DMS 273 (cell line): ENCODE measurements around the gene PRND.

Source experiments
- DNase-seq: peaks from one replicate; lab custom pipeline; 2025; ENCODE audit not compliant: unreplicated experiment; lab: John Stamatoyannopoulos, UW

Gene PRND

DNA sequence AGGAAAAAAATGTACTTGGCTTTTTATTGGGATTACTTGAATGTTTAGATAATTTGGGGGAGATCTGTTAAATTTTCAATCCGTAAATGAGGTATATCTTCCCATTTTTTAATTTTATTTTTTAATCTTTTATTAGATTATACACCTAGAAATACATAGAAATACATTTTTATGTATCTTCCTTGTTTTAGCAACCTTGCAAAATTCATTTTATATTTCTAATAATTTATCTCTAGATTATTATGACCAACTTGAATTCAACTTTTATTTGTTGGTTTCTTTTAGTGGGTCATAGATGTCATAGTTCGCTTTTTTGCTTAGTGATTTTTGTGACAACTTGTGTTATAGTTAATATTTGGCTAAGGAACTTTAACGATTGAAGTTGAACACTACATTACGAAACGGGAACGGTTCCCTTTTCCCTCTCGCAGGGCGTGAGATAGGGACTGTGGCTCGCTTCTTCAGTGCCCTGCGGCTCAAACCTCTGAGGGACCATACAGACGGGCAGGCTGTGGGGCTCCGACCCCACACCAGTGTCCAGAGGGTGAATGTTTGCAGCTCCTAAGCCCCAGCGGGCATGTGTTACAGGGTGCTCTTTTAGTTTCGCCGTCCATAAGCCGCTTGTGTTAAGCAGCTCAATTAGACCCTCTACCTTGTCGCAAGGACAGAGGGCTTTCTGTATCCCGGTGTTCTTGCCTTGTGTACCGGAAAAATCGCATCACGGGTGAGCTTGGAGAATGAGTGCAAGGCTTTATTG, 53.8 kb downstream of the PRND start:
- DNase-seq, result no peak

DNA sequence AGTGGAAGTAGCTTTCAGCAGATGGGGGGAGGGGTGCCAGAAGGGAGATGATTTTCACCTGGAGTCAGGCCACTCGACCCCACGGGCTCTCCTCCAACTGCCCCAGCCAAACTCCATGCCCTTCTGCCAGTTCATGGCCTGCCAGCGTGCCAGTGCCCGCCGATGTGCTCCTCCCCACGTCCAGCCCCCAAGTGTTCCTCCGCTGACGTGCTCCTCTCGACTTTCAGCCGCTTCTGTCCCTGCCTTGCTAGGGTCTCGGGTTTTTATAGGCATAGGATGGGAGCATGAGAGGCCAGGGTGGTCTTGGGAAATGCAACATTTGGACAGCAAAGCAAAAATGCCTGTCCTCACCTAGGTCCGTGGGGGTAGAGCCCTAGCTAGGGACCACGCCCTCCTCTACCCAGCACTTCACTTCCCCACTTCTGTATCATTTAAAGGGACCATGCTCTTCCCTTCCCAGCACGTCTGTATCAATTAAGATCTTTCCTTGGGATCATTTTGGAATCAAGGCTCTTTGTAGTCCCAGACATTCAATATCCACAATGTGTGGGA, 54.4 kb downstream of the PRND start:
- DNase-seq, result no peak
